Activated T-helper 17 cell treated with anti-CD3 and anti-CD28 coated beads, Interleukin-2, amount 50 U/mL, for 72 hours (primary cell): ENCODE data around the gene FAM107A. TPM values are rescaled to one million over a fixed set of nuclear protein-coding genes. Genes with fewer than 3 reads are reported as not detected.

Experiments
- ATAC-seq: fragments of 150-1000 bp; cut with Tn5 transposase; replicated peaks from 2 replicates; pipeline ENCODE4 v1.10.0; 2021; ENCODE audit warnings: mild to moderate bottlenecking, moderate library complexity
- H3K27ac Mint-ChIP-seq: one replicate; pipeline ENCODE4 v1.8.0; 2022; ENCODE audit warnings: mixed read lengths
- H3K27me3 Mint-ChIP-seq: one replicate; pipeline ENCODE4 v1.8.0; 2022; ENCODE audit warnings: mixed read lengths
- H3K36me3 Mint-ChIP-seq: one replicate; pipeline ENCODE4 v1.8.0; 2022; ENCODE audit warnings: low read depth, mild to moderate bottlenecking, mixed read lengths
- H3K4me1 Mint-ChIP-seq: one replicate; pipeline ENCODE4 v1.8.0; 2022; ENCODE audit warnings: mixed read lengths
- H3K4me3 Mint-ChIP-seq: one replicate; pipeline ENCODE4 v1.8.0; 2022; ENCODE audit warnings: mild to moderate bottlenecking, mixed read lengths
- H3K9me3 Mint-ChIP-seq: one replicate; pipeline ENCODE4 v1.8.0; 2022; ENCODE audit warnings: mixed read lengths
- total RNA-seq, 2 donors: library from RNA; stranded (reverse); gene quantifications; one replicate each; pipeline ENCODE4 v1.2.3, GENCODE V29; 2022

FAM107A gene
- total RNA-seq, 2 donors from 2014 or later: not detected

DNA sequence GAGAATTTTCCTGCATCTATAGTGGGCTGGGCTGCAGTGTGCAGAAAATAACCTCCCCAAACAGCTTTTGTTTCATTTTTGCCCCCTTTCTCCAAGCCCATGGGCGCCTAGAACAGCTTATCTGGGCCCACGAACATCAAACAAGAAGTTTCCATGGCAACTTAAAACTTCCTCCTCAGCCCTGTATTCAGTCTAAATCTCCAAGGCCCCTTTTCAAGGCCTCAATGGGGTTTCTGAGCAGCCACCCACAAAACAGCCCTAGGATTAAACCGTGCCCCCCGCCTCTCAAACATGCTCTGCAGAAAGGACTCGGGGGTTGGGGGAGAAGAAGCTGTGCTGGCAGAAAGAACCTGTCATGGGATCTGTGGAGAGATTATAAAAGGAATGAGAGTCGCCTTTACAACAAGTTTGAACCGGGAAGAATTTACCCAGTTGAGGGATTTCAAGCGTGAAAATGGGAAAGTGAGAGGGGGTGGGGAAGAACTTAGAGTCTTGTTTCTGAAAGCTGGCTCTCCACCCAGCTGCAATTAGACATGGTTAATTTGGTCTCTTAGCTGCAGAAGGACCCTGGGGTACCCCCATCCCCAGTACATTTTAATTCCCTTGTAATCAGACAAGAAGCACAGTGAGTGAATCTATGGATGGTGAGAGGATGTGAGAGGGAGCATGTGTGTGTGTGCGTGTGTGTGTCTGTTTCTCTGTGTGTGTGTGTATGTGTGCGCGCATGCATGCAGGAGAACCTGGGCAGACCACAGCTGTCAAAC lies 4.3 kb upstream of the FAM107A start:
- Mint-ChIP-seq H3K4me3 (no peak overlapping the region), H3K27me3 (peaks cover 24% of the 10 kb centered on the region), H3K9me3 (no peaks in the 10 kb centered on the region), H3K27ac (no peak overlapping the region), H3K4me1 (peaks cover 9% of the 10 kb centered on the region), H3K36me3 (no peaks in the 10 kb centered on the region)
- ATAC-seq: no peak

DNA sequence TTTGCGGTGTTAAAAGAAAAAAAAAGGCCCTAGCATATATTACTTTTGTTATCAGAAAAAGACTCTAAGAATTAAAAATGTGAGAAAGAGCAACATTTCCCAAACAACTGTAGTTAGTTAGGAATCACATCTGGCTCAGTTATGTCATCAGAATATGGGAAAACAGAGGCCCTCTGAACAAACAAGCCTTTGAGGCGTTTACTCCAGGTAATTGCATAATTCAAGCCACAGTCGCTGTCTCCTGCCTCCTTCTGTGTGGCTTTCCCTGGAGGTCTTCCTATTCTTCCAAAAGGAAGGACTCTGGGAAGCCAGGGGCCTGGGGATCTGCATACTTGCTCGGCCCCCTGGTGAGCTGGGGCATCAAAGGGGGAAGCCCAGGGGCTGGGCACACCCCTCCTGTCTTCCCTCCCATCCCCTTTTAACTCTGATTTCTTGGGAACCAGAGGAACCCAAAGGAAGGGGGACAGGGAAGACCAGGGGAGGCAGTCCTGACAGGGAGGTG lies 3.7 kb upstream of the FAM107A start:
- Mint-ChIP-seq H3K9me3 (no peaks in the 10 kb centered on the region), H3K4me3 (no peak overlapping the region), H3K27me3 (peaks cover 18% of the 10 kb centered on the region), H3K36me3 (no peaks in the 10 kb centered on the region), H3K4me1 (peaks cover 3% of the 10 kb centered on the region), H3K27ac (no peak overlapping the region)
- ATAC-seq: no peak

DNA sequence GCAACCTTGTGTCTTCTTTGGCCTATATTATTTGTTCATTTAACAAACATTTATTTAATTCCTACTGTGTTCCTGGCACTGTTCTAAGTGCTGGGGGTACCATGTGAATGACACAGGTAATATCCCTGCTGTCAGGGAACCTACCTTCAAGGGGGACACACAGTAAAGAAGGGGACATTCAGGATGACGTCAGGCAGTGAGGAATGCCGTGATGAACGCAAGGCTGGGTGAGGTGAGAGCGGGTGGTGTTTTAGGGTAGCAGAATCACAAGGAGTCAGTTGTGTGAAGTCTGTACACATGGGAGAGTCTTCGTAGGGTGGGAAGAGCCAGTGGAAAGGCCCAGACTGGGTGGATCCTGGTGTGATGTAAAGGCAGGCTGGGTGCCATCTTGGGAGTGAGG lies 1.7 kb upstream of the FAM107A start:
- peaks cover 3% of the 10 kb centered on the region for H3K27me3 Mint-ChIP-seq
- no peak overlapping the region for H3K4me3 Mint-ChIP-seq
- ATAC-seq: no peak
- H3K4me1 Mint-ChIP-seq: no peaks in the 10 kb centered on the region
- H3K36me3 Mint-ChIP-seq: no peaks in the 10 kb centered on the region
- no peaks in the 10 kb centered on the region for H3K9me3 Mint-ChIP-seq
- no peak overlapping the region for H3K27ac Mint-ChIP-seq

DNA sequence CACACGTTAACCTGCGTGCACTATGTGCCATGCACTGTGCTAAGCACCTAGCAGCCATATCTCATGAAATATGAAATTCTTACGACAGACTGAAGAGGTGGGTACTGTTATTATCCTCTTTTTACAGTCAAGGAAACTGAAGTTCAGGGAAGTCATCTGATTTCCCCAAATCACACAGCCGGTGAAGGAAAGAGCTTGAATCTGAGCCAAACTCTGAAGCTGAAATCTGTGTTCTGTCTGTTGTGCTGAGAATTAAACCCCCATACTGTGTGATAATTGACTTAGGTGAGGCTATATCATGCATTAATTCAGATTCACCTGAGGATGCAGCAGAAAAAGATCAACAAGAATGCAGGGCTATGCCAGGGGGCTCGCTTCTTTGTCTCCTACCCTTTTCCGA lies 475 bp downstream of the FAM107A start:
- H3K4me1 Mint-ChIP-seq: no peaks in the 10 kb centered on the region
- ATAC-seq: no peak
- peaks cover 3% of the 10 kb centered on the region for H3K27me3 Mint-ChIP-seq

DNA sequence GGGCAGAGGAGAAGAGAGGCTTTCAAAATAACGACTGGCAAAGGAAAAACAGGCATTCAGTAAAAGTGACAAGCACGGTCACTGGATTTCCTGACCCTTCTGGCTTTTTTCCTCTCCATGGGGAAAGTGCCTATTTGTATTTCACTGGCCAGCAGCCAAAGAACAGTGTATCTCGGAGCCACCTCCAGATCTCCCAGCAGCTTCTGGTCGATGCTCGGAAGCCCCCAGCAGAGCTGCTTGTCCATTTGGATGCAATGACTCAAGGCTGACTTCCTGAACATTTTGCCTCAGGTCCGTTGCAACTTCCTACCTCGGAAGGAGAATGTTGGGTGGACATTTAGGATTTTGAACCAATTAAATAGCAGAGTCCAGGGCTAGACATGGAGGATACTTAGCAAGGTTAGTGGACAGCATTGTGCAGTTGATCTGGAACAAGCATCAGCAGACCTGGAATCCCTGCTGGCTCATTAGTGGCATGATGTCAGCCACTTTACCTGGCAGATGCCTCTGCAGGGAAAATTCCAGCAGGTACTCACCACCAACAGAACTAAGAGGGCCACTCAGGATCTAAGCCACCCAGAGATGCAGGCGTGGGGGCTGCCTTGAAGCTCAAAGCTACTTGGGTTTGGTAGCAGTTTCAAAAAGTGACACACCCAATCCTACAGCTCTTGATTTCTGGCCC lies 1.1 kb downstream of the FAM107A start:
- no peak overlapping the region for H3K4me3 Mint-ChIP-seq
- H3K4me1 Mint-ChIP-seq: no peaks in the 10 kb centered on the region
- H3K27me3 Mint-ChIP-seq: no peaks in the 10 kb centered on the region
- no peaks in the 10 kb centered on the region for H3K36me3 Mint-ChIP-seq
- H3K9me3 Mint-ChIP-seq: no peaks in the 10 kb centered on the region
- no peak for ATAC-seq
- H3K27ac Mint-ChIP-seq: no peak overlapping the region

More for the DNA sequence above, 475 bp downstream of the FAM107A start:
- Mint-ChIP-seq H3K27ac (no peak overlapping the region), H3K9me3 (no peaks in the 10 kb centered on the region), H3K4me3 (no peak overlapping the region), H3K36me3 (no peaks in the 10 kb centered on the region)

DNA sequence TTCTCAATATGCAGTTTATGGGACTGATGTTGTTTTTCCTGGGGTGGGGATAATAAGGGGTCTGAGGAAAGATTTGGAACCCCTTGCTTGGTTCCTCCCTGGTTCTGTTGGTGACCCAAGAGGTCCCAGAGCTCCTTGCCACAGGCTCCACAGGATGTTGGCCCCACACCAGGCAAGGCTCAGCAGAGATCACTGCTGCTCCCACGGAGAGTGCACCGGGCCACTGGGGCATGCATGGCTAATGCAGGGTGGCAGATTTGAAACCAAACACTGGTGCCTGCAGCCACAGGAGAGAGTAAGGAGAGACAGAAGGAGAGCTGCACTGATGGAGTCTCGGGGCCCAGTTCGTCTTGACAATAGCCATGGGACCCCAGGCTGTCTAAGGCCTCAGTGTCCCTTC lies 2.5 kb downstream of the FAM107A start:
- Mint-ChIP-seq H3K36me3 (no peaks in the 10 kb centered on the region), H3K27ac (no peak overlapping the region), H3K27me3 (no peaks in the 10 kb centered on the region), H3K4me3 (no peak overlapping the region), H3K4me1 (no peaks in the 10 kb centered on the region), H3K9me3 (no peaks in the 10 kb centered on the region)
- no peak for ATAC-seq

DNA sequence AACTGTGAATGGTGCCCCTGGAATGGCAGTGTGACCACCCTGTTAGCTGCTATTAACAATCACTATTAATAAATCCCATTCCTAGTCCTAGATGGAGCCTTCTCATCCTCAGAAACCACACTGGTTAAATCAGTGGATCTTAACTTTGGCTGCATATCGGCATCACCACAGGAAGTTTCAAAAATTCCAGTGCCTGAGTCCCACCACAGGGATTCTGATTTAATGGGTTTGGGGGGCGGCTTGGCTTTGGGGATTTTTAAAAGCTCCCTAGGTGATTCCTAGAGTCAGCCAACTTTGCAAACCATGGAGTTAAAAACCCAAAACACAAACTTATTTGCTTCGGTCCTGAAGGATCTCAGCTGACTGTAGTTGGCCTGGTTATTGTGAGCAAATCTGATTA lies 3.1 kb downstream of the FAM107A start:
- H3K4me3 Mint-ChIP-seq: no peak overlapping the region
- H3K27me3 Mint-ChIP-seq: no peaks in the 10 kb centered on the region
- no peaks in the 10 kb centered on the region for H3K9me3 Mint-ChIP-seq
- H3K4me1 Mint-ChIP-seq: no peaks in the 10 kb centered on the region
- ATAC-seq: no peak
- H3K27ac Mint-ChIP-seq: no peak overlapping the region
- H3K36me3 Mint-ChIP-seq: no peaks in the 10 kb centered on the region

DNA sequence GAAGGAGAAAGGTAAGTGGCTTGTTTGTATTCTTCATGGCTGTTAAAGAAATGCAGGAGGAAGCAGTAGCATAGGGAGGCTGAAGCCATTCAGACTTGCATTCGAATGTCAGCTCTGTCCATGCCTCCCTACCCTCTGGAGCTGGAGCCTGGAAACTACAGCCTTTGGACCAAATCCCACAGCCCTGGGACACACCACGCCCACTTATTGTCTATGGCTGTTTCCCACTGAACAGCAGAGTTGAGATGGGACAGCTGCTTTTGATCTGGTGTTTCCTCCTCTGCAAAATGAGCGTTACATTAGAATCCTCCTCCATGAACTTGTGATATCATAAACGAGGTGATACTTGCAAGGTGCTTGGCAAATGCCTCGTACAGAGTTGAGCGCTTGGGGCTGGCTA lies 3.6 kb downstream of the FAM107A start:
- Mint-ChIP-seq H3K27me3 (no peaks in the 10 kb centered on the region), H3K4me1 (peaks cover 4% of the 10 kb centered on the region), H3K4me3 (no peak overlapping the region), H3K27ac (no peak overlapping the region), H3K36me3 (no peaks in the 10 kb centered on the region), H3K9me3 (no peaks in the 10 kb centered on the region)
- no peak for ATAC-seq

DNA sequence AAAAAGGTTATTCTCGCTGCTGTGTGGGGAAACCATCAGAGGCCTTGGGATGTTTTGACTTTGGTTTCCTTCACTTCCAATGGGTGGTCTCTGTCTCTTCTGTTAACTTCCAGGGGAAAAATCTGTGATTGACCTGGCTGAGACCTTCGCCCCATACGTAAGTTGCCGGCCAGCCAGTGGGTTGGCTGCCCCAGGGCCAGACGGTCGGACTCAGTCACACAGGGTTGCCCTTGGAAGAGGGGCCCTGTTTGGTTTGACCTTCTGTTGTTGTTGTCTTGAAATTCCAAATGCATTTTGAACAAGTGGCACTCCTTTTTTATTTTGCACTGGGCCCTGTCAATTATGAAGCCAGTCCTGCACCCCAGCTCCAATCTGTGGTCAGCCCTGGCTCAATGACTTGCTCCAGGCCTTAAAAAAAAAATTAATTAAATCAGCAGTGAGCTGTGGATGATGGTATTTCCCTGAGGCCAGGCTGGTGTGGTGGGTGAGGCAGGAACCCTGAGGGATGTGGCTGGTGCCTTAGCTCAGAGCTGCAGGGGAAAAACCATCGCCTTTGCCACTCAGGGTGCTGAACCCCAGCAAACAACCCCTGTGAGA lies 4.5 kb downstream of the FAM107A start:
- H3K4me1 Mint-ChIP-seq: peaks cover 6% of the 10 kb centered on the region
- H3K27me3 Mint-ChIP-seq: no peaks in the 10 kb centered on the region
- no peak overlapping the region for H3K4me3 Mint-ChIP-seq
- H3K36me3 Mint-ChIP-seq: no peaks in the 10 kb centered on the region
- no peaks in the 10 kb centered on the region for H3K9me3 Mint-ChIP-seq
- H3K27ac Mint-ChIP-seq: no peak overlapping the region
- no peak for ATAC-seq

DNA sequence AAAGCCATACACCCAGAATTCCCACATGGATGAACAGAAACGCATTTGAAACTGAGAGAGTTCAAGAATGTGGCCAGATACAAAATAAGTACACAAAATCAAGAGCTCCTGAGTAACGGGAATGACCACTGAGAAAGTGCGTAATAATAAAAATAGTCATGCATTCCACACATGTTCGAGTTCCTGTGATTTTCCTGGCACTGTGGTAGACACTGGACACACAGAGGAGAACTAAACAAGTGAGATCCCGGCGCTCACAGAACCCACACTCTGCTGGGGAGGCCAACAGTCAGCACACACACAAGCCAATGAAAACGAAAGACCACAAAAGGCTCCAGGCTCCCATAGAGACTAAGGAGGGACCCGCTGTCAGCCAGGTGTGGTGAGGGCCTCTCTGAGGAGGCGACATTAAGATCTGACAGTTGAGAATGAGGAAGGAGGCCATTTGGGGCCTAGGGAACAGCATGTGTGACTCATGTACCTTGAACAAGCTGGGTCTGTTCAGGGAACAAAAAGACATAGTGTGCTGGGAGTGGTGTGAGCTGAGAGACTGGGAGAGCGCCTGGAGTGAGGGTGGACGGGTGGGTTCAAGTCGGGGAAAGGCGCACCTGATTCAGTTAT lies 5.1 kb downstream of the FAM107A start:
- Mint-ChIP-seq H3K36me3 (no peaks in the 10 kb centered on the region), H3K27me3 (no peaks in the 10 kb centered on the region), H3K4me1 (peaks cover 6% of the 10 kb centered on the region), H3K27ac (no peak overlapping the region), H3K4me3 (no peak overlapping the region), H3K9me3 (no peaks in the 10 kb centered on the region)
- no peak for ATAC-seq

DNA sequence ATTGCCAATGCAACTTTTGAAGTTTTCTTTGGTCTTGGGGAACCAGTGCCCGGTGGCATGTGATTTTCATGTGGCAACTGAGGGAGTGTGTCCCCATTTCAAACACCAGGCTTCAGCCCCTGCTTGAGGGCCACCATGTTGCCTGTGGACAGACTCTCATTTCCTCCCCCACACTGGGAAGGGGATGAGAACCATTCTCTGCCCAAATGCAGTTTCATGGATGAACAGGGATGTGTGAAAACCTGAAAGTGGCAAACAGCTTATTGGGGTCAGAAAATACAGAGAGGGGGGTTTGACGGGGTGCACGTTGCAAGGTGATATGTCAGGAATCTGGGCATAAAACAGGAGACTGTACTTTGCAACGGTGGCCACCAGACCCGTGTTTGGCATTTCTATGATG lies 6.3 kb downstream of the FAM107A start:
- H3K9me3 Mint-ChIP-seq: no peaks in the 10 kb centered on the region
- H3K36me3 Mint-ChIP-seq: no peaks in the 10 kb centered on the region
- no peak overlapping the region for H3K4me3 Mint-ChIP-seq
- H3K27me3 Mint-ChIP-seq: no peaks in the 10 kb centered on the region
- H3K4me1 Mint-ChIP-seq: peaks cover 6% of the 10 kb centered on the region
- no peak for ATAC-seq
- H3K27ac Mint-ChIP-seq: no peak overlapping the region

DNA sequence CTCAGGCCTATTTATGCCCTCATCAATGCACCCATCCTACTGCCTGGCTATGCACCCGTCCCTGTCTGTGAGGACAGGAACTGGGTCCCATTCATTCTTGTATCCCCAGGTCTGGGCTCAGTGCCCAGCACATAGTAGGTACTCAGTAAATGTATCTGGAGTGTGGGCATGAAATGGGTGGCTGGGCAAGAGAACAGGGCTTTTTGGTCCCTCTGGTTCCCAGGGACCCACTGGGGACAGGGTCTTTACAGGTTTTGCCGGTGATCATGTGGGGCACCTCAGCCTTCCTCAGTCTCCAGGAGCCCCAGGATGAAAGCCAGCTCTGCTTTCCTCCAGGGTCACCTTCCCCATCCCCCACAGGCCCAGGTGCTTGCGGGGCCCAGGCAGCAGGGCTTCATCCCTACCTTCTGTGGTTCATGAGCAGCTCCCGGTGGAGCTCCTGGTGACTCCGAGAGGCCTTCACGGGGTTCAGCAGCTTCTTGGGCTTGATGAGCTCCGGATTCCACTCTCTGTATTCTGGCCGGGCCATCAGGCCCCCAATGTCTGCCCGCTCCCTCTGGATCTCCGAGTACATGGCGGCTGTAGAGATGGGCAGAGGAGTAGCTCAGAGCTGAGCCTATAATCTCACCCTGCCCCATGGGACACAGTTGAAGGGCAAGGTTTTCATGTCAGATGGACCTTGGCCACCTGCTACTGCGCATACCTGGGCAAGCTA lies 7.7 kb downstream of the FAM107A start:
- no peaks in the 10 kb centered on the region for H3K36me3 Mint-ChIP-seq
- peaks cover 6% of the 10 kb centered on the region for H3K4me1 Mint-ChIP-seq
- peak overlapping the region; percentile 5 for H3K4me3 Mint-ChIP-seq
- H3K27me3 Mint-ChIP-seq: no peaks in the 10 kb centered on the region
- no peaks in the 10 kb centered on the region for H3K9me3 Mint-ChIP-seq
- peak overlapping the region; percentile 8 for H3K27ac Mint-ChIP-seq
- ATAC-seq: no peak

DNA sequence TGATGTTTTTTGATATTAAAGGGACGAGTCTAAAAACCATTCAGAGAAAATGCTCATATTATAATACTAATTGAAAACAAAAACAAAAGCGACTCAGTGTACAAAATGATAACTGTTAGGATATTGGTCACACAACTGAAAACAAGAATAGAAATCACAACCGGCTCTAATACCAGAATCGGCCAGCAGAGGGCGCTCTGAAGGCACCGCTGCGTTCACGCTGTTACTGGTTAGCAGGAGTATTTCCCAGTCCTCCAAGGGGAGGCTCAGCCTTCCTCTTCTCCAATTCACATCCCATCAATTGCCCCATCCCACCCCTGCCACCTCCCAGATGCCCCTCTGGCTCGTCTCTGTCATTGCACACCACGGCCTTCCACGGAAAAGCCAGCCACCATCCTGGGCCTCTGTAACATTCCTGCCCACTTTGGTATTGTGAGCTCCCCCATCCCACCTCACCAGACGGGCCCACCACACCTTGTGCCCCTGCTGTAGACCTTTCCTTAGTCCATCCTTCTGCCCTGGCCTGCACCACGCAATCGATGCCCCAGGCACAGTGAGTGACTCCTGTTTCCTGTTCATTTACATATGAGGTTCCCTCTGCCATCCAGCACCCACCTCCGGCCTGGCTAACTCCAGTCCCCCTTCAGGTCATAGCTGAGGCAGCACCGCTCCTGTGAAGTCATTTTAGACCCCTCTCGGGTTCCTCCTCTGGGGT lies 8.5 kb downstream of the FAM107A start:
- Mint-ChIP-seq H3K27me3 (peaks cover 4% of the 10 kb centered on the region), H3K4me1 (peaks cover 6% of the 10 kb centered on the region), H3K4me3 (peak overlapping the region; percentile 5), H3K9me3 (no peaks in the 10 kb centered on the region), H3K27ac (peak overlapping the region; percentile 8), H3K36me3 (no peaks in the 10 kb centered on the region)
- ATAC-seq: peak; percentile 72

DNA sequence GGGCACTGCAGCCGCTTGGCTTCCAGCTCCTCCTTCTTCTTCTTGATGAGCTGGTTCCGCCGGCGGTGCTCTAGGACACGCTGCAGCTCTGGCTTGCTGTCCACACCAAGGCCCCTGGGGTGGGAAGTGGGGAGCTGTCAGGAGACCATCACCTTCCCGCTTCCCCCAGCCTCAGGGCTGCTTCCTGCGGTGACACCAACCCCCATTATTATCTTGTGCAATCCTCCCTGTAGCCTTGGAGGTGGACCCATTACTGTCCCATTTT lies 10.0 kb downstream of the FAM107A start:
- H3K4me1 Mint-ChIP-seq: peaks cover 6% of the 10 kb centered on the region
- no peaks in the 10 kb centered on the region for H3K36me3 Mint-ChIP-seq
- no peak overlapping the region for H3K4me3 Mint-ChIP-seq
- H3K9me3 Mint-ChIP-seq: no peaks in the 10 kb centered on the region
- H3K27me3 Mint-ChIP-seq: peaks cover 4% of the 10 kb centered on the region
- no peak overlapping the region for H3K27ac Mint-ChIP-seq
- no peak for ATAC-seq
